Measurements from ENCODE around the gene ZFP14.

Gene ZFP14

DNA sequence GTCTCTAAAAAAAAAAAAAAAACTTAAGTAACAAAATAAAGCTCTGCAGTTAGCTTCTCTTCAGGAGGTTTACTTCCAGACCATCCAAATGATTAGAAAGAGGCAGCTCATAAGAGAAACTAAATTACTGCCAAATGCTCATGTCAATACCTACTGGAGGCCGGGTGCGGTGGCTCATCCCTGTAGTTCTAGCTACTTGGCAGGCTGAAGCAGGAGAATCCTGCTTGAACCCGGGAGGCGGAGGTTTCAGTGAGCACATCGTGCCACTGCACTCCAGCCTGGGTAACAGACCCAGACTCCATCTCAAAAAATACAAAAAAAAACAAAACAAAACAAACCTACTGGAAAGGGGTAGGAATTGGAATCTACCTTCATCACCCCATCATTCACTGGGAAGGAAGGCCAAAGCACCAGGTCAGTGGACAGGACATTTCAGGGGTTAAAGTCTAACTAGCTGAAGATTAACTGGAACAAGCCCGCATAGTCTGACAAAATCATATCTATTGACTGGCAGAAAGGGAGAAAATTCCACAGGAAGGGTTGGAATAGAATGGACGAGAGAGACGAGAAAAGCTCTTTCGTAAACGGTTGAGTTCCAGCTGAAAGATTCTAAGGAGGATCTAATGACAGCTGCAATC is 1.3 kb downstream of the ZFP14 start:
- no peak for DNase-seq (ENCODE audit: low read depth)
- TF ChIP-seq, protein P1, sequence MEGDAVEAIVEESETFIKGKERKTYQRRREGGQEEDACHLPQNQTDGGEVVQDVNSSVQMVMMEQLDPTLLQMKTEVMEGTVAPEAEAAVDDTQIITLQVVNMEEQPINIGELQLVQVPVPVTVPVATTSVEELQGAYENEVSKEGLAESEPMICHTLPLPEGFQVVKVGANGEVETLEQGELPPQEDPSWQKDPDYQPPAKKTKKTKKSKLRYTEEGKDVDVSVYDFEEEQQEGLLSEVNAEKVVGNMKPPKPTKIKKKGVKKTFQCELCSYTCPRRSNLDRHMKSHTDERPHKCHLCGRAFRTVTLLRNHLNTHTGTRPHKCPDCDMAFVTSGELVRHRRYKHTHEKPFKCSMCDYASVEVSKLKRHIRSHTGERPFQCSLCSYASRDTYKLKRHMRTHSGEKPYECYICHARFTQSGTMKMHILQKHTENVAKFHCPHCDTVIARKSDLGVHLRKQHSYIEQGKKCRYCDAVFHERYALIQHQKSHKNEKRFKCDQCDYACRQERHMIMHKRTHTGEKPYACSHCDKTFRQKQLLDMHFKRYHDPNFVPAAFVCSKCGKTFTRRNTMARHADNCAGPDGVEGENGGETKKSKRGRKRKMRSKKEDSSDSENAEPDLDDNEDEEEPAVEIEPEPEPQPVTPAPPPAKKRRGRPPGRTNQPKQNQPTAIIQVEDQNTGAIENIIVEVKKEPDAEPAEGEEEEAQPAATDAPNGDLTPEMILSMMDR (conservative IDR thresholded peaks at IDR 0.05; ENCODE audit: low read depth, low read length) = no peak
- H3K4me3 ChIP-seq (ENCODE audit: low read length) = peak overlapping the region; percentile 92

DNA sequence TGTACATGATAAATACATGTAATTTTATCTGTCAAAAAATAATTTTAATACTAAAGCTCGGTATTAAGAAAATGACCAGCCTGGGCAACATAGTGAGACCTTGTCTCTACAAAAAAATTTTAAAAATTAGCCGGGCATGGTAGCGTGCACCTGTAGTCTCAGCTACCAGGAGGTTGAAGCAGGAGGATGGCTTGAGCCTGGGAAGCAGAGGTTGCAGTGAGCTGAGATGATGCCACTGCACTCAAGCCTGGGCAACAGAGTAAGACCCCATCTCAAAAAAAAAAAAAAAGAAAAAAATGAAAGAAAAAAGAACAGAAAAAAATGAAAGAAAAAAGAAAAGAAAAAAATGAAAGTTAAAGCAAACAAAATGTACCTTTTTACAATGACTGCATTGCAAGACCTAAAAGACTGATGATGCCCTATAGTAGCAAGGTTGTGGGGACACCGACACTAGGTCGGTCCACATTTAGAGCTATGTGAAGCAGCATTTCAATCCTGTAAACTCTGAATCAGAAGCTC is 5.3 kb downstream of the ZFP14 start:
- no peak overlapping the region for H3K4me3 ChIP-seq (ENCODE audit: low read length)
- TF ChIP-seq, protein P1 (conservative IDR thresholded peaks at IDR 0.05; ENCODE audit: low read depth, low read length) = no peak
- no peak for DNase-seq (ENCODE audit: low read depth)

DNA sequence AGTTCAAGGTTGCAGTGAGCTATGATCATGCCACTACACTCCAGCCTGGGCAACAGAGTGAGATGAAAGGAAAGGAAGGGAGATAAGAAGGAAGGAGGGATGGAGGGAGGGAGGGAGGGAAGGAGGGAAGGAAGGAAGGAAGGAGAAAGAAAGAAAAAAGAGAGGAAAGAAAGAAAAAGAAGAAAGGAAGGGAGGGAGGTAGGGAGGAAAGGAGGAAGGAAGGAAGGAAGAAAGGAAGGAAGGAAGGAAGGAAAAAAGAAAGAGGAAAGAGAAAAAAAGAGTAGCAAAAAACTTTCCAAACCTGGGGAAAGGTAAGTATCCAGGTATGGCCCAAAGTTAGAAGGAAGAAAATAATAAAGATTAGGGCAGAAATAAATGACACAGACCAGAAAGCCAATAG is 7.1 kb downstream of the ZFP14 start:
- no peak for DNase-seq (ENCODE audit: low read depth)
- TF ChIP-seq, protein P1 (conservative IDR thresholded peaks at IDR 0.05; ENCODE audit: low read depth, low read length) = no peak
- H3K4me3 ChIP-seq (ENCODE audit: low read length) = no peak overlapping the region

DNA sequence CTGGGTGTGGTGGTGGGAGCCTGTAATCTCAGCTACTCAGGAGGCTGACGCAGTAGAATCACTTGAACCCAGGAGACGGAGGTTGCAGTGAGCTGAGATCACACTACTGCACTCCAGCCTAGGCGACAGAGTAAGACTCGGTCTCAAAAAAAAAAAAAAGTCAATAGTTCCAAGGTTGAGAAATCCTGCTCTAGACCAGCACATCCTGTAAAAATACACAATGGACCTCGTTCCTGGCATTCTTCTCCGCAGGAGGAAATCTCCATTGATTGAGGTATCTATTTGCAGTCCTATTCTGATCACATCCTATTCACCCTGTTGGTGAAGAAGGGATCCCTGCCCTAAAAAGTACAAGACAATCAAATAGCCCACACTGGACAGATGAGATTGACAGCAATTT is 15.2 kb downstream of the ZFP14 start:
- TF ChIP-seq, protein P1 (conservative IDR thresholded peaks at IDR 0.05; ENCODE audit: low read depth, low read length) = no peak
- DNase-seq (ENCODE audit: low read depth) = no peak
- no peak overlapping the region for H3K4me3 ChIP-seq (ENCODE audit: low read length)

DNA sequence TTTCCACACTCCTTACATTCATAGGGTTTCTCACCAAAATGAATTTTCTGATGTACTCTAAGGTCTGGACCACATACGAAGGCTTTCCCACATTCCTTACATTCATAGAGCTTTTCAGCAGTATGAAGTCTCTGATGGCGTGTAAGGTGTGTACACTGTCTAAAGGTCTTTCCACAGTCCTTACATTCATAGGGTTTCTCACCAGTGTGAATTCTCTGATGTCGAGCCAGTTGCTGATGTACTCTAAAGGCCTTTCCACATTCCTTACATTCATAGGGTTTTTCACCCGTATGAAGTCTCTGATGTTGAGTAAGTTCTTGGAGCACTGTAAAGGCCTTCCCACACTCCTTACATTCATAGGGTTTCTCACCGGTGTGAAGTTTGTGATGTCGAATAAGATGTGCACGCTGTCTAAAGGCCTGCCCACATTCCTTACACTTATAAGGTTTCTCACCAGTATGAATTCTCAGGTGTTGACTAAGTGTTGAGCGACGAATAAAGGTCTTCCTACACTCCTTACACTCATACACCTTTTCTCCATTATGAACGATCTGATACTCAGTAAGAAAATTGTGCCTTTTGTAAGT is 38.1 kb downstream of the ZFP14 start:
- DNase-seq (ENCODE audit: low read depth) = no peak

DNA sequence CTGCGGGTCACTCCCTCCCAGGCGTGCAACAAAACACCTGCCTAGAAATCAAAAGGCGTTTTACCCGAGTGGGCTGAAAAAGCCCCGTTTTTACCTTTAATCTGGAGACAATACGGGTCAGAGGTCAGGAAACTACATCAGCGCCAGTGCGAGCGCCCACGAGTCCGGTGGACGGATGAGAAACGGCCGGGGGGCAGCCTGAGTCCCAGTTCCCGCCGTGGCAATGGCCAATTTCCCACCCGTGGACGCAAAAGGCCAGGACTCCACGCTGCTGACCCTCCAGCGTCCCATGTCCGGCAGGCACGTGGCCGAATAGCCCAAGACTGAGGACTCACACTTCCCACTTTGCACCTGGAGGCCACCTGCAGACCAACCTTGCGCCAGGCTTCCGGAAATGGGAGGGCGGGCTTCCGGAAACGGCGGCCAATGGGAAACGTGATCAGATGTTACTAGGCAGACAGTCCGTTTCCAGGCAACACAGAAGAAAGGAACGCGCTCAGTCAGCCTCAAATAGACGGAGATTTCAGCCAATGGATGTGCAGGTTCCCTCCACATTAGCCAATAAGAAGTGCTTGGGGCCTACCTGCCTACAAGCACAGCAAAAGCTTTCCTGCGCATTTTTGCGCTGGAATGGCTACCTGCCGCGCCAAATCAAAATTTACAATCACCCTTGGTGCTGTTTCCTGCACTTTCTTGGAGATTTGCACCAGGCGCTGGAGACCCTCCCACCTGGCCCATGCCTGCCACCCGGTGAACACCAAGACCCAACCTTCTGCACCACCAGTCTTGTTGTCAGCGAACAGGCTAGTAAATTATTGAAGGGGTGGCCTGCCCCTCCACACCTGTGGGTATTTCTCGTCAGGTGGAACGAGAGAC is 47.4 kb downstream of the ZFP14 start:
- TF ChIP-seq, protein P1 (conservative IDR thresholded peaks at IDR 0.05; ENCODE audit: low read depth, low read length) = peak; percentile 14
- peak overlapping the region; percentile 87 for H3K4me3 ChIP-seq (ENCODE audit: low read length)
- DNase-seq (ENCODE audit: low read depth) = peak; percentile 93

More for the DNA sequence above, 38.1 kb downstream of the ZFP14 start:
- TF ChIP-seq, protein P1 (conservative IDR thresholded peaks at IDR 0.05; ENCODE audit: low read depth, low read length) = no peak
- H3K4me3 ChIP-seq (ENCODE audit: low read length) = no peak overlapping the region
